Putamen (tissue), 1 donor: Measurements from ENCODE around the gene KRTAP10-9.
"Not testable (repeated sequence)": the region's sequence is repeated elsewhere in the genome, so short reads cannot be mapped to it uniquely, and the experiment has no call there.

ENCODE experiments used
- DNase-seq: peaks from one replicate; pipeline ENCODE4 v3.0.0-alpha.2; 2016; ENCODE audit warnings: low spot score

The KRTAP10-9 gene

DNA sequence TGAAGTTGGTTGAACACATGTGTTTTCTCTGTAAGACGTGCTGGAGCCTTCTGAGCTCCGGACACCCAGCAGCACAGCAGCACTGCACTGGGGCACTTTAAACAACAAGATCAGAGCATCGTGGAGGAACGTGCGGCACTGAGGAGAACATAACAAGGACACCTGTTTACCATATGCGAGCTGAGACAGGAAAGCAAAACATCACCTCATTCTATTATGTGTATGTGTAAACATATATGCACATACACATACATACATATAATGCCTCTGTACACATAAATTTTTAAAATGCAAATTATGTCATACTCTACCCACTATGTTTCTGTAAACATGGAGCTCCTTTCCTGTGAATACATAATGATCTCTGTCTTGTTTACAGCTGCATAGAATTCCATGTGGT lies 31.4 kb upstream of the KRTAP10-9 start:
- no peak for DNase-seq

DNA sequence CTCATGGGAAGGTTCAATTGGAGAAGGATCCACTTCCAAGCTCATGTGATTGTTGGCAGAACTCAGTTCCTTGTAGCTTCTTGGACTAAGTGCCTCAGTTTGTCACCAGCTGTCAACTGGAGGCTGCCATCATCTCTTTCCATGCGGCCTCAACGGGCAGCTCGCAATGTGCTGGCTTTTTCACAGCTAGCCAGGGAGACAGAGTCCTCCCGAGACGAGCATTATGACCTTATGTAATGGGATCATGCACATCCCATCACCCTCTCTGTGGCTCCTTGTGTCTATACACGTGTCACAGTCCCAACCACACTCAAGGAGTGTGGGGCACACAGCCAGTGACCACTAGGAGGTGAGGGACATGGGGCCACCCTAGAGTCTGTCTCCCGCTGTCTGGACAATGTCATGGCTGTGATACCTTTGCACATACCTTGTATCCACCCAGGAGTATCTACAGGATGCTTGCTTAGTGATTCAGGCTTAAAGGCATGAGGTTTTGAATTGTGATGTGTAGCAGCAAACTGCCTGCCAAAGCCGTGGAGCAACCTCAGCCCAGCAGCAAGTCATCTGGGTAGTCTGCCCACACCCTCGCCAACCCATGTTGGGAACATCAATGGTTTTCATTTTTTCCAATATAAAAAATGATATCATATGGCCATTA lies 30.7 kb upstream of the KRTAP10-9 start:
- no peak for DNase-seq

DNA sequence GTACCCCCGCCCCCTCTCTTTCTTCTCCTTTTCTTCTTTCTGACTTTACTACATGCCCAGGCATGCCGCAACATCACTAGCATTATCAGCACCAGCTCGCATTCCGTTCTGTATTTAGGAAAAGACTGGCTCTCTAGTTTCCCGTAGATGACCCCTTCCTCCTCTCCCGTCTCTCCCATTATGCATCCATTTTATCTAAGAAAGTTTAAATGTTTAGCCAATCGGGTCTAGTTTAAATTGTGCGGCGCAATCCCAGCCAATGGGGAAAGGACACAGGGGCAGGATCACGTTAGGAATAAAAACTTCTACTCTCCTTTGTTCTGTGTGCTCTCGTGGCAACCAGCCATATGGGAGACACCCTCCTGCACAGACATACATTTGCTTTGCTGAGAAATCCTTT lies 28.8 kb upstream of the KRTAP10-9 start:
- DNase-seq: no peak

DNA sequence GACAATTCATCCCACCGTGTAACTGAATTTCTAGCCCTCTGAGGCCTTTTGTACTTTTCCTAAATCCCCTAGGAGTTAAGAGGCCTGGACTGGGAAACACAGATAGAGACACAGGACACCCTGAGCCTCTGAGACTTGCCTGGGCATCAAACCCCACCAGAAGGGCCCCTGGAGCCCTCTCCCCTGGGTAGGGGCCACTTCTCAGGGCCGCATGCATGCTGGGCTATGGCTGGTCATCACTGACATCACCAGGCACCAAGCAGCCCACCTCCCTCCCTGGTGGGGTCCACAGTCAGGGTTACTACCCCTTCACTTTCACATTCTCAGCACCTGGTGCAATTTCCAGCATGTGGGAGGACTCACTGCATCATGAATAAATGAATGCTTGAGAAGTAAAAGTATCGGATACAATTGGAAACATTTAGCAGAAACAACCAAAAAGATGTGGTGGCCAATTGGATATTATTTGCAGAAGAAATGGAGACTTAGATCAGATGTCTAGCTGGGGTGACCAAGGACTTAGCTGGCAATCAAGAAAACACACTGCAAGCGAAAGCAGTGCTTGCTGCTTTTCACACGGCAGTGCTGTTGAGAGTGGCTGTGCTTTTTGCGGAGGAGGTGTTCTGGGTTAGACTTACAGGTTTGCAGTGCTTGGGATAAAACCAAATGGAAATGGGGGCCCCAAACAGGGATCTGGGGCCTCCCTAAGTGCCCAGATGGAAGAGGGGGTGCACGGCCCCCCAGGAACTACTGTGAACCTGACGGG lies 27.4 kb upstream of the KRTAP10-9 start:
- DNase-seq: no peak

DNA sequence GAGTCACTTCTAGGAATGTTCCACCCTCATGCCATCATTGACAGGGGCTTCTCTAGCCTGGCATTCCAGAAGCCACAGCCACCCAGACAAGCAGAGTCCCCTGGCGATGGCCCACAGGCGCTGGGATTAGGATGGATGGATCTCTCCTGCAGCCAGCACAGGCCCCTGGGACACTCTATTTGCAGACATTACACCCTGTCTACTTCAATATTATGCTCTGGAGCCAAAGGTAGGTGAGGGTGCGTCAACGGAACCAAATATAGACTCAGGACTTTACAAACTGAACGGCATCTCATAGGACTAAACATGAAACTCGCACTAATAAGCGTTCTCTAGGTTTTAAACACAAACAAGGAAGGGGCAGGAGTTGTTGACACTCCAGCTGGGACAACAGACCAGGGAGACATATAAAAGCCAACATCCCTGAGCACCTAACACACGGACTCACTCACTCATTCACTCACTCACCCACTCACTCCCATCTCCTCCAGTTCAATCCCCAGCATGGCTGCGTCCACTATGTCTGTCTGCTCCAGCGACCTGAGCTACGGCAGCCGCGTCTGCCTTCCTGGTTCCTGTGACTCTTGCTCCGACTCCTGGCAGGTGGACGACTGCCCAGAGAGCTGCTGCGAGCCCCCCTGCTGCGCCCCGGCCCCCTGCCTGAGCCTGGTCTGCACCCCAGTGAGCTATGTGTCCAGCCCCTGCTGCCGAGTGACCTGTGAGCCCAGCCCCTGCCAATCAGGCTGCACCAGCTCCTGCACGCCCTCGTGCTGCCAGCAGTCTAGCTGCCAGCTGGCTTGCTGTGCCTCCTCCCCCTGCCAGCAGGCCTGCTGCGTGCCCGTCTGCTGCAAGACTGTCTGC lies 26.5 kb upstream of the KRTAP10-9 start, which contains the start of gene KRTAP10-7:
Gene KRTAP10-7 (plus strand): TSS at position 480 of the 861 bp plus-strand sequence. CDS start 25 bp downstream, at position 505.
- not testable (repeated sequence) for DNase-seq

DNA sequence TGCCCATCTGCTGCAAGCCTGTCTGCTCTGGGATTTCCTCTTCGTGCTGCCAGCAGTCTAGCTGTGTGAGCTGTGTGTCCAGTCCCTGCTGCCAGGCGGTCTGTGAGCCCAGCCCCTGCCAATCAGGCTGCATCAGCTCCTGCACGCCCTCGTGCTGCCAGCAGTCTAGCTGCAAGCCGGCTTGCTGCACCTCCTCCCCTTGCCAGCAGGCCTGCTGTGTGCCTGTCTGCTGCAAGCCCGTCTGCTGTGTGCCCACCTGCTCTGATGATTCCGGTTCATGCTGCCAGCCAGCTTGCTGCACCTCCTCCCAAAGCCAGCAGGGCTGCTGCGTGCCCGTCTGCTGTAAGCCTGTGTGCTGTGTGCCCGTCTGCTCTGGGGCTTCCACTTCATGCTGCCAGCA lies 25.8 kb upstream of the KRTAP10-9 start:
- DNase-seq: not testable (repeated sequence)

DNA sequence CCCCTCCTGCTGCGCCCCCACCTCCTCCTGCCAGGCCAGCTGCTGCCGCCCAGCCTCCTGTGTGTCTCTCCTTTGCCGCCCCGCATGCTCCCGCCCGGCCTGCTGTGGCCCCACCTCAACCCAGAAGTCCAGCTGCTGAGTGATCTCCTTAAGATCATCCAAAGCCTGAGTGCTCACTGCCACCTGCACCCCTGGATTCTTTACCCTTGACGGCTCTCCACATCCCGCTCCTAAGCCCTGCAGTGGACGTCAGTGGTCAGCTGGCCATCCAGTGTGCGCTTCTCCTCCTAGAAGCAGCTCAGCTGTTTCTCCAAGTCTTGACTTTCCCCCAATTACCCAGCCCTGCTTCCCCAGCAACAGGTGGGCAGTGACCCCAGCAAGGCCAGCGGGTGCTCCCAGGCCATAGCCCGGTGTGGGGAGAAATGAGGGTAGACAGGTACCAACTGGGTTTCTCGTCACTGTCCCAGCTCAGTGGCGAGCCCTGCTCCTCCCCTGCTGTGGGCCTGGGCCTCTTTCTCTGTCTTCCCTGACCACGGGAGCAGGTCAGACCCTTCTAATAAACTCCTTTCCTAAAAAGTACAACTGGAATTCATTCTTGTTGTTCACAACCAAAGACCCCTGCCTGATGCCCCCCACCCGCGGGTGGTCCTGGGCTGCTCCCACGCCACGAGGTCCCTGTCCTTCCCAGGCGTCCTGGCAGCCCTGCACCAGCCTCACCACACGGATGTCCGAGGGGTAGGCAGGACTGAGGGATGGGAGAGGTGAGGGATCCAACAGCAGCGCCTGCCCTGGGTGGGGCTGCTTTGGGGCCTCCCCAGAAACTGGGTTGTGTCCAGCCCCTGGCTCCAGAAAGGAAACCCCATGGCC lies 25.1 kb upstream of the KRTAP10-9 start:
- no peak for DNase-seq

DNA sequence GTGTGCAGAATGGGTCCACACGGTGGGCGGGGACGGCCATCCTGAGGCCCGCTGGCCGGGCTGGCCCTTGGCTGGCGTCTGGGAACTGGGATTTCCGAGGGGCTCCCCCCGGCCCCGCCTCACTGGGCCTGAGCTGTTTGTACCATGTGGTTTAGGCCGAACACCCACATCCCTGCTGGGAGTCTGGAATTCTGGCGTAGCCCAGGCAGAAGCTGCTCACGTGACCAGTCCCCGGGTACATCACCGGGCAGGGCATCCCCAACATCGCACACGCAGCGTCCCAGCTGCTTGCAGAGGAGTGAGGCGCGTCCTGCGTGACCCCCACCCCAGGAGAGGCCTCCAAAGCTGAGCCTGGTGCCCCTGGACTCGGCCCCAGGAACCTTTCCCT lies 24.4 kb upstream of the KRTAP10-9 start:
- no peak for DNase-seq

DNA sequence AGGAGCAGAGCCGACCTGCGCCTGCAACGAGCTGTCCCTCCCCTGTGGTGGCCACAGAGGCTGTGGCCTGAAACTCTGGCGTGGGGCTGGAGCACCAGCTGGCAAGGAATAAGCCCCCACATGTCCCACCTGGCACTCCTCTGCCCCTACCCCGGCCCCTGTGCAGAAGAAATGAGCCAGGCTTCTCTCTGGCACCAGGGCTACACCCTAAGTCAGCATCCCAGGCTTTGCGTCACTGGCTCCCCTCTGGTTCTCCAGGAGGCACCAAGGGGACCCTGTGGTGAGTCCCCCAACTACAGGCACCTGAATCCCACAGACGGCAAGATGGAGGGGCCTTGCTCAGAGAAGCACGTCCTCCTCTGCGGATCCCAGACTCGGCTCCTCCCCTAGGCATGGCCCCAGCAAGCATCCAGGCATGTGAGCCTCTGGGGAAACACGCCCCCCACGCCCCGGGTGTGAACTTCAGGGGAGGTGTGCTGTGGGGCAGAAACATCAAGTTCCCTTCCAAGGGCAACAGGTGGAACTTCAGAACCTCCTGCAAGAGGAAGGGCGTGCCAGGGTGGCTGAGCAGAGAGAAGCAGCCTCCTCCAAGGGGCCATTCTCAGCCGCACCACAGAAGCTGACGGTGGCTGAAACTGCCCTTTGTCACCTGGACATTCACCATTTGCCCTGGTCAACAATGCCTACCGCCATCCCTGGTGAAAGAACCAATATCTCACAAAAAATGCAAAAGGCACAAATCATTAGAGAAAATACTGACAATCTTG lies 23.6 kb upstream of the KRTAP10-9 start:
- no peak for DNase-seq

DNA sequence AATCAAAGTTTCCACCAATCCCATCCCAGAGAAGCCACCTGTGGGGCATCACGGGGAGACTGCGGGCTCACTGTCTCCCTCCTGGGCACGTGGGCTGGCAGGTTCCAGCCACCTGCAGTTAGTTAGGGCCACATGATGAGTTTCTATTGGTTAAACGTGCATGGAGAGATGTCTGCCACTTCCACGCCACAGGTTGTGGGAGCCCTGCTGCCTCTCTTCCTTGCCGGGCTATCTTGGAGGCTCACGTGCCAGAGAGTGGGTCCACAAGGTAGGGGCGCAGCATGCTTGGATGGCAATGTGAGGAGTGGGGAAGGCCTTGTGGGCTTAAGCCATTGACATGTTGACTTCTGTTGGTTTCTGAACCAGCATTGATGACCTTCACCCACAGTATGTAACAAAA lies 23.0 kb upstream of the KRTAP10-9 start:
- DNase-seq: no peak

DNA sequence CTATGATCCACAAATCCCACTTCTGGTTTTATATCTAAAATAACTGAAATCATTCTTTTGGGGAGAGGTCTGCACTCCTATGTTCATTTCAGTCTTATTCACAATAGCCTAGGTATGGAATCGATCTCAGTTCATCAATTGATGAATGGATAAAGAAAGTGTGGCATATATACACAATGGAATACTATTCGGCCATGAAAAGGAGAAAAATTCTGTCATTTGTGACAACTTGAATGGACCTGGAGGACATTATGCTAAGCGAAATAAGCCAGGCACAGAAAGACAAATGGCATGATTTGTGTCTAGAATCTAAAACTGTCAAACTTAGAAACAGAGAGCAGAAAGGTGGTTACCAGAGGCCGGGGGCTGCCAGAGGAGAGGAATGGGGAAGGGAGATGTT lies 20.4 kb upstream of the KRTAP10-9 start:
- DNase-seq: no peak

DNA sequence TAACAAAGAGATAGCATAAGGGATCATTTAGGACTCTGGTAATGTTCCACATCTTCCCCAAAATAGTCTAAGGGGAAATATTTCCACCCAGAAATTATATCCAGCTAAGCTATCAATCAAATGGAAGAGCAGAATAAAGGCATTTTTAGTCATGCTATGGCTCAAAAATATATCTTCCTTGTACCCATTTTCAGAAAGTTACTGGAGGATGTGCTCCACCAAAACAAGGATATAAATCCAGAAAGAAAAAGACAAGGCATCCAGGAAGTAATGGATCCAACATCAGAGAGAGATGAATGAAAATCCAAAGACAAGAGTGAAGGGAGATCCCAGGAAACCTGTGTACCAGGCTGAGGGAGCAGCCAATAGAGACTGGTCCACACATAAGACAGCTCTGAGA lies 17.7 kb upstream of the KRTAP10-9 start:
- no peak for DNase-seq

DNA sequence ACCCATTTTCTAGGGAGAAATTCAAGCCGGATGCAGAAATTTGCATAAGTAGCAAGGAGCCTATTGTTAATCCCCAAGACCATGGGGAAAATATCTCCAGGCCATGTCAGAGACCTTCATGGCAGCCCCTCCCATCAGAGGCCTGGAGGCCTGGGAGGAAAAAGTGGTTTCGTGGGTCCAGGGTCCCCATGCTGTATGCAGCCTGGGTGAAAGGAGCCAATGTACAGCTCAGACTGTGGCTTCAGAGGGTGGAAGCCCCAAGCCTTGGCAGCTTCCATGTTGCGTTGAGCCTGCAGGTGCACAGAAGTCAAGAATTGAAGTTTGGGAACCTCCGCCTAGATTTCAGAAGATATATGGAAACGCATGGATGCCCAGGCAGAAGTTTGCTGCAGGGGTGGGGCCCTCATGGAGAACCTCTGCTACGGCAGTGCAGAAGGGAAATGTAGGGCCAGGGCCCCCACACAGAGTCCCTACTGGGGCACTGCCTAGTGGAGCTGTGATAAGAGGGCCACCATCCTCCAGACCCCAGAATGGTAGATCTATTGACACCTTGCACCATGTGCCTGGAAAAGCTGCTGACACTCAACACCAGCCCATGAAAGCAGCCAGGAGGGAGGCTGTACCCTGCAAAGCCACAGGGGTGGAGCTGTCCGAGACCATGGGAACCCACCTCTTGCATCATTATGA lies 16.6 kb upstream of the KRTAP10-9 start:
- not testable (repeated sequence) for DNase-seq

DNA sequence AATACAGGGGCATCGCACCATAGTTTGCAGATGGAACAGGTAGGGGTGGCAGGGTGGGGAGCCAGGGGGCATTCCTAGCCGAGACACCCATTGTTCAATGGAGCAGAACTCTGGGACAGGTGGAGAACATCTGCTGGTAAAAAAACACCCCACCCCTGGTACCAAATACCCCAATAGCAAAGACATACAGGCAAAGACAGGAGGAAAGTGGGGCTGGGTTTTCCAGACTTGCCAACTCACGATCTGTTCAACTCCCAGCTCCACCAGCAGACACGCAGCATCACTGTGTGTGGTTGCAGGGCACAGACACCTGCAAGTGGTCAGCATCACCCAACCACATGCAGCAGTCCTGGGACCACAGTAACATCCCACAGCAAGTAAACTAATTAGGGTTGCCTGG lies 15.3 kb upstream of the KRTAP10-9 start:
- no peak for DNase-seq

DNA sequence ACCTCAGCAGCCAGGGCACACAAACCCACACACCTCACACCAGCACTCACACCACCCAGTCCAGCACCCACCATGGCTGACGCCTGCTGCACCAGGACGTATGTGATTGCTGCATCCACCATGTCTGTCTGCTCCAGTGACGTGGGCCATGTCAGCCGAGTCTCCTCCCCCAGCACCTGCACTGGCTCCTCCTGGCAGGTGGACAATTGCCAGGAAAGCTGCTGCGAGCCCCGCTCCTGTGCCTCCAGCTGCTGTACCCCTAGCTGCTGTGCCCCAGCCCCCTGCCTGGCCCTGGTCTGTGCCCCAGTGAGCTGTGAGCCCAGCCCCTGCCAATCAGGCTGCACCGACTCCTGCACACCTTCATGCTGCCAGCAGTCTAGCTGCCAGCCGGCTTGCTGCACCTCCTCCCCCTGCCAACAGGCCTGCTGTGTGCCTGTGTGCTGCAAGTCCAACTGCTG lies 14.8 kb upstream of the KRTAP10-9 start, which contains the start of gene KRTAP10-8:
Gene KRTAP10-8 (plus strand): TSS at position 51 of the 458 bp plus-strand sequence. CDS start 22 bp downstream, at position 73.
- no peak for DNase-seq

DNA sequence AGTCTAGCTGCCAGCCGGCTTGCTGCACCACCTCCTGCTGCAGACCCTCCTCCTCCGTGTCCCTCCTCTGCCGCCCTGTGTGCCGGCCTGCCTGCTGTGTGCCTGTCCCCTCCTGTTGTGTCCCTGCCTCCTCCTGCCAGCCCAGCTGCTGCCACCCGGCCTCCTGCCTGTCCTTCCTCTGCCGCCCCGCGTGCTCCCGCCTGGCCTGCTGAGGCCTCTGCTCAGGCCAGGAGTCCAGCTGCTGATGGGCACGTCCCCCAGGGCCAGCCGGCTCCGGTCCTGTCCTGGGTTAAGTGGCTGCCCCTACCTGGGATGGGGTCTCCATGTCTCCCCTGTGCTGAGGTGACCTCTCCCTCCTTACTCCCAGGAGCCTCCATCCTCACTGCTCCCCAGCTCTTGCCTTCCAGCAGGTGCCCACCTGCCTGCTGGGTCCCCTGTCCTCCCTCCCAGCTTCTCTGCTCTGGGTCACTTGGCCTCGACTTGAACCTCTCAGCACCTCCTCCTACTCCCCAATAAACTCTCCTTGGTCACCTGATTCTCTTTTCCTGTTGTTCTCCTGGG lies 14.1 kb upstream of the KRTAP10-9 start:
- DNase-seq: no peak

DNA sequence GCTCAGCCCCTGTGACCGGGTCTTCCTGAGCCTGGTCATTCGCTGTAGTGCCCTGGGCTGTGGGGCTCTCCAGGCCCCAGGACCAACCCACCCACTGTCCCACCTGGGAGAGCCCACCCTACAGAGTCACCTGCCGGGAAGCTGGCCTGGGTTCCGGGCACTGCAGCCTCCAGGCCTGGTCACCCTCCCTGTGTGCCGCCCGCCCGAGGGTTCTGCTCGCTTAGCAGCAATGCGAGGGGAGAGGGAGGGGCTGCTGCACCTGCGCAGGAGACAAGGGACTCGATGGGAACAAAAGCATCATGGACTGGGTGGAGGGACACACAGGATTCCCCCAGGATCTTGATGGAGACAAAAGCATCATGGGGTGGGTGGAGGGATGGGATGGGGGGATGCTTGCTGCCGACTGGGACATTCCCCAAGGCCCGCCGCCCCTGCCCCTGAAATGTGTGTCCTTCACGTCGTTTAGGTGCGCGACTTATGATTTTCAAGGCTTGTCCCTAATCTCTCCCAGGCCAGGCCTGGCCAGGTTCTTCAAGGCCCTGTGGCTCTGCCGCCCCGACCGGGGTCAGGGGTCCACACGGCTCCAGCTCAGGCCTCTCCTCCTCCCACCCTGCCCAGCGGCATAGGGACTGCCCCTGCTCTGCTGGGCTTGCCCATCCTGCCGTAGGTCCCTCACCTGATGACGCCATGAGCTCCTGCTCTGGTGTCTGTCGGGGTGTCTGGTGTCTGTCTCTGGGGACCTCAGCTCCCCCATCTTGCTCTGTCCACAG lies 13.3 kb upstream of the KRTAP10-9 start:
- no peak for DNase-seq

DNA sequence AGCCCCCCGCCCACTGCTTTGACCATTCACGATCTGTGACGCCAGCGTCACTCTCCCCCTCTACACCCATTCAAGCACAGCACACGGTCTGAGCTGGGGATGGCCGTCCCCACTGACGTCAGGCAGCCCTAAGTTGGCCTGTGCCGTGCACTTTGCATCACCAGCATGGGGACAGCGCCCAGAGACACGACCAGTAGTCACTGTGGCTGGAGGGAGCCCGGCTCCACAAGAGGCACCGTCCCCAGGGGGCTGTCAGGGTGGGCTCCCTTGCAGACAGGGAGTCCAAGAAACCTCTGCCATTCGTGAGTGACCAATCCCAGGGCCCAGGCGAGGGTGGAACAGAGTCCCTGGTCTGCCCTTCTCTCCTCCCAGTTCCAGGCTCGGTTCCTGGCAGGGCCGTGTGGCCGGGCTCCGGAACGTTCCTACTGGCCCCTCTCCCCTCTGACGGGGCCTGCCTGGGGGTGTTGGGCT lies 12.7 kb upstream of the KRTAP10-9 start:
- DNase-seq: no peak

DNA sequence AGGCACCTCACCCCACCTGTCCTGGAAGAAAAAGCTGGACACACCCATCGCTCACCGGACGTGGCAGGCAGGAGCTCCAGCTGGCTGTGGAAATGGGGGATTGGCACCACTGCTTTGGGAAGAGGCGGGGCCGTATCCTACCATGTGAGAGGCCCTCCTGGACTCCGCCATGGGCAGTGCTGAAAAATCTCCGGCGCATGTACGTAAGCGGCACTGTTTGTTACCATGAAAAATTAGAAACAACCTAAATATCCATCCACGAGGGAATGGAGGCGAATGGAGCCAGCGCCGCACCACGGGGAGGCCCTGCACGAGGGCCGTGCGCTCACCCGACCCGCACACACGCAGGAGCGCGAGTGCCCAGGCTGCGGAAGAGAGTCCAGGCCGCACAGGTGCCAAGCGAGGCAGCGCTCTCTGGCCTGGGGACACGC lies 11.9 kb upstream of the KRTAP10-9 start:
- no peak for DNase-seq
